Lower lobe of right lung (tissue), 2 donors: ENCODE data around the gene COL18A1. TPM values are rescaled to one million over a fixed set of nuclear protein-coding genes. Genes with fewer than 3 reads are reported as not detected.

ENCODE experiments used
- ATAC-seq, 2 donors: fragments of 200-7000 bp; cut with Tn5 transposase; one replicate each; pipeline ENCODE4 v1.9.1; 2020 to 2022; ENCODE audit warnings: mild to moderate bottlenecking in 2 of 2, moderate library complexity in 2 of 2
- DNase-seq: peaks from one replicate; pipeline ENCODE4 v3.0.0-alpha.2; 2020
- H3K27ac ChIP-seq: fragments of 200-600 bp; one replicate; pipeline ENCODE4 v1.8.0; 2022
- H3K27me3 ChIP-seq: fragments of 200-600 bp; one replicate; pipeline ENCODE4 v1.8.0; 2022; ENCODE audit warnings: low read depth
- H3K36me3 ChIP-seq: fragments of 200-600 bp; one replicate; pipeline ENCODE4 v1.8.0; 2022; ENCODE audit warnings: mild to moderate bottlenecking
- H3K4me1 ChIP-seq: fragments of 200-600 bp; one replicate; pipeline ENCODE4 v1.8.0; 2022
- H3K4me3 ChIP-seq: fragments of 200-600 bp; one replicate; pipeline ENCODE4 v1.8.0; 2022; ENCODE audit warnings: mild to moderate bottlenecking
- H3K9me3 ChIP-seq: fragments of 200-600 bp; one replicate; pipeline ENCODE4 v1.8.0; 2022
- intact Hi-C: fragments of 100-400 bp; cut with DNase I; formaldehyde crosslinking; loops from one replicate; pipeline ENCODE4 v1.11.0; 2022
- total RNA-seq: library from RNA; stranded (reverse); fragmentation: NEBNext Ultra II Directional; extraction: Animal tissue kit (Norgen Biotek cat#: 25700); gene quantifications from one replicate; pipeline ENCODE4 v1.2.1, GENCODE V29; 2021
- TF ChIP-seq, protein P1 (sequence below): fragments of 200-600 bp; IDR thresholded peaks from one replicate; pipeline ENCODE4 v1.8.0; 2022; ENCODE audit warnings: antibody characterized with exemption, mild to moderate bottlenecking
- donor health status: DM: no; HTN: yes; CAD: no; lungs with severe emphysema.

The COL18A1 gene
- total RNA-seq, 1 donor from 2014 or later: 45.1 TPM

DNA sequence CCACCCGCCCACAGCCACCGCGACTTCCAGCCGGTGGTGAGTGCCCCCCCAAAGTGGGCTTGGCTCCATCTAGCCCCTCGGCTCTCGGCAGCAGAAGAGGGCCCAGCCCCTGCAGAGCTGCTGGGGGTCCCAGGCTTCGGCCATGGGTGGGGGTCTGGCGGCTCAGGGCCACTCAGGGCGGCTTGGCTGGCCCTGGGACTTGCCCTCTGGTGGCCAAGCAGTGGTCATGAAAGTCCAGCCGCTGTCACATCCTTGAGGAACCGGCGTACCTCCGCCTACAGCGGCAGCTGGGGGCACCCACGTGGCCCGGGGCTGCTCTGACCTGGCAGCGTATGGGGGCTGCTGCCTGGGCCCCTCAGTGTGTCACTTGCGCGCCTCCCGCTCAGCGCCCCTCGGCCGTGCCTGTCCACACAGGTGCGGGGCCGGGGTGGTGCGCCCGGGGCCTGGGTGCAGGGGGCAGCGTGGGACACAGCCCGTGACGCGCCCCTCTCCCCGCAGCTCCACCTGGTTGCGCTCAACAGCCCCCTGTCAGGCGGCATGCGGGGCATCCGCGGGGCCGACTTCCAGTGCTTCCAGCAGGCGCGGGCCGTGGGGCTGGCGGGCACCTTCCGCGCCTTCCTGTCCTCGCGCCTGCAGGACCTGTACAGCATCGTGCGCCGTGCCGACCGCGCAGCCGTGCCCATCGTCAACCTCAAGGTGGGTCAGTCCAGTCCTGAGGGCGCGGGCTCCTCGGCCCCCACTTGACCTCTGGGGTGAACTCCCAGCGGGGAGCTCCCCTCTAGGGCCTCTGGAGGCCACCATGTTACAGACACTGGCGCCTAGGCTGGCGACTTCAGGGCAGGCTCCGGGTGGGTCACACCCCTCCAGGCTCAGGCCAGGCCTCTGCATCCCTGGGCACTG lies 104.9 kb downstream of the COL18A1 start:
- peak; percentile 46 for DNase-seq

DNA sequence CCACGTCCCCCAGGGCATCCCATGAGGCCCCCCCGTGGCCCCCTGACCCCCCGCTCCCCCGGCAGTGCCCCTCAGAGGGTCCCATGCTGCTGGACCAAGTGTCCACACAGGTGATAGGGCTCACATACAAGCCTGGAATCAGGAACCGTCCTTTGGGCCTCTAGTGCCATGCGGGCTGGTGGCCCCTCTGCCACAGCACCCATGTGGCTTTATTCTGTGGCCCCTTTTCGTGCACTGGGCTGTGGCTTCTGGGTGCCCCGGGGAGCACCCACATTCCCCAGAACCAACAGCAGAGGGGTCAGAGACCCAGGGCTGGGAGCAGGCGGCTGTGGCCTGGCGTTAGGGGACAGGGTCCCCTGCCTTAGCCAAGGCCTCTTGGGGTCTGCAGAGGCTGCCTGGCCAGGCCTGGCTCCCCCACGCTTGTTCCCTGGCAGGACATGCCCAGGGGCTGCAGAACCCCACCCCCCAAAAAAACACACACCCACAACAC lies 105.5 kb downstream of the COL18A1 start:
- TF ChIP-seq, protein P1, sequence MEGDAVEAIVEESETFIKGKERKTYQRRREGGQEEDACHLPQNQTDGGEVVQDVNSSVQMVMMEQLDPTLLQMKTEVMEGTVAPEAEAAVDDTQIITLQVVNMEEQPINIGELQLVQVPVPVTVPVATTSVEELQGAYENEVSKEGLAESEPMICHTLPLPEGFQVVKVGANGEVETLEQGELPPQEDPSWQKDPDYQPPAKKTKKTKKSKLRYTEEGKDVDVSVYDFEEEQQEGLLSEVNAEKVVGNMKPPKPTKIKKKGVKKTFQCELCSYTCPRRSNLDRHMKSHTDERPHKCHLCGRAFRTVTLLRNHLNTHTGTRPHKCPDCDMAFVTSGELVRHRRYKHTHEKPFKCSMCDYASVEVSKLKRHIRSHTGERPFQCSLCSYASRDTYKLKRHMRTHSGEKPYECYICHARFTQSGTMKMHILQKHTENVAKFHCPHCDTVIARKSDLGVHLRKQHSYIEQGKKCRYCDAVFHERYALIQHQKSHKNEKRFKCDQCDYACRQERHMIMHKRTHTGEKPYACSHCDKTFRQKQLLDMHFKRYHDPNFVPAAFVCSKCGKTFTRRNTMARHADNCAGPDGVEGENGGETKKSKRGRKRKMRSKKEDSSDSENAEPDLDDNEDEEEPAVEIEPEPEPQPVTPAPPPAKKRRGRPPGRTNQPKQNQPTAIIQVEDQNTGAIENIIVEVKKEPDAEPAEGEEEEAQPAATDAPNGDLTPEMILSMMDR: no peak
- DNase-seq (no peak), ATAC-seq (no peak)
- H3K36me3 ChIP-seq: peaks cover 41% of the 10 kb centered on the region
- no peaks in the 10 kb centered on the region for H3K27me3 ChIP-seq
- no peak overlapping the region for H3K27ac ChIP-seq
- peaks cover 10% of the 10 kb centered on the region for H3K4me1 ChIP-seq
- no peak overlapping the region for H3K4me3 ChIP-seq
- no peaks in the 10 kb centered on the region for H3K9me3 ChIP-seq
- intact Hi-C loops: no loop called here

More for the DNA sequence above, 104.9 kb downstream of the COL18A1 start:
- H3K36me3 ChIP-seq: peaks cover 40% of the 10 kb centered on the region
- TF ChIP-seq, protein P1: no peak
- no peak overlapping the region for H3K4me3 ChIP-seq
- intact Hi-C loops: no loop called here
- peaks cover 10% of the 10 kb centered on the region for H3K4me1 ChIP-seq
- no peaks in the 10 kb centered on the region for H3K27me3 ChIP-seq
- no peak for ATAC-seq
- no peak overlapping the region for H3K27ac ChIP-seq
- H3K9me3 ChIP-seq: no peaks in the 10 kb centered on the region

DNA sequence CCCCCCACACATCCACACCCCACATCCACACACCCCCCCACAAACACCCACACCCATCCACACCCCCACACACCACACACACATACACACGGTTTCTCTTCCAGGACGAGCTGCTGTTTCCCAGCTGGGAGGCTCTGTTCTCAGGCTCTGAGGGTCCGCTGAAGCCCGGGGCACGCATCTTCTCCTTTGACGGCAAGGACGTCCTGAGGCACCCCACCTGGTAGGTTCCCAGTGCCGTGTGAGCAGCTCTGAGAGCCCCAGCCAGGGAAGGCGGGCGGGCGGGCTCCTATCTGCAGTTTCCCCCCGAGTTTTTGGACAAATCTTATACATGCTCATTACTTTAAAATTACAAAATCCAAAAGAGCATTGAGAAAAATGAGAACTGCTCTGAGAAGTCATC lies 106.0 kb downstream of the COL18A1 start:
- Histone ChIP-seq H3K4me1 (peaks cover 10% of the 10 kb centered on the region), H3K27ac (no peak overlapping the region), H3K36me3 (peaks cover 41% of the 10 kb centered on the region), H3K9me3 (no peaks in the 10 kb centered on the region), H3K27me3 (no peaks in the 10 kb centered on the region), H3K4me3 (no peak overlapping the region)
- intact Hi-C loops: no loop called here
- TF ChIP-seq, protein P1: no peak
- no peak for ATAC-seq
- DNase-seq: peak; percentile 34

DNA sequence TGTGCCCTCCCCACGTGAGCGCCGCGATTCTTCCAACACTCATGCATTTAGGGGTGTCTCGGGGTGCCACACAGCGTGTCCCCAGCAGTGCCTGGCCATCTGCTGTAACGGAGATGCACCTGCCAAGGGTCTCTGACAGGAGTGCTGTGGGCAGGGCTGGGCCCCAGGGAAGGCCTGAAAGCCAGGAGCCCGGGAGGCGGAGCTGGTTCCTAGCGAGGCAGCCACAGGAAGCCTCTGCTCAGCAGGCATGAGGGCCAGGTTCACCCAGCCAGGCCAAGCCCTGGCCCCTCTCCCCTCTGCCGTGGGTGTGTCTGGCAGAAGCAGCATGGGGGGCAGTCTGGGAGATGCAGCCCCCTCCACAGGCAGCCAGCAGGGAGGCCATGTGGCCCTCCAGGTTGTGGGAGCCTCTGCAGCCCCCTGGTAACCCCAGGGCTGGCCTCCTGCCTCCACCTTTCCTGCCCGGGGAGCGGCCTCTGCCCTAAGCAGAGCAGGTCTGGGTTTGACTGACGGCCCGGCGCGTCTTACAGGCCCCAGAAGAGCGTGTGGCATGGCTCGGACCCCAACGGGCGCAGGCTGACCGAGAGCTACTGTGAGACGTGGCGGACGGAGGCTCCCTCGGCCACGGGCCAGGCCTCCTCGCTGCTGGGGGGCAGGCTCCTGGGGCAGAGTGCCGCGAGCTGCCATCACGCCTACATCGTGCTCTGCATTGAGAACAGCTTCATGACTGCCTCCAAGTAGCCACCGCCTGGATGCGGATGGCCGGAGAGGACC lies 106.9 kb downstream of the COL18A1 start:
- no peaks in the 10 kb centered on the region for H3K27me3 ChIP-seq
- intact Hi-C loops: no loop called here
- no peaks in the 10 kb centered on the region for H3K9me3 ChIP-seq
- DNase-seq (peak; percentile 44), ATAC-seq (no peak)
- H3K27ac ChIP-seq: no peak overlapping the region
- peaks cover 10% of the 10 kb centered on the region for H3K4me1 ChIP-seq
- H3K4me3 ChIP-seq: no peak overlapping the region
- H3K36me3 ChIP-seq: peaks cover 41% of the 10 kb centered on the region
- TF ChIP-seq, protein P1: no peak

DNA sequence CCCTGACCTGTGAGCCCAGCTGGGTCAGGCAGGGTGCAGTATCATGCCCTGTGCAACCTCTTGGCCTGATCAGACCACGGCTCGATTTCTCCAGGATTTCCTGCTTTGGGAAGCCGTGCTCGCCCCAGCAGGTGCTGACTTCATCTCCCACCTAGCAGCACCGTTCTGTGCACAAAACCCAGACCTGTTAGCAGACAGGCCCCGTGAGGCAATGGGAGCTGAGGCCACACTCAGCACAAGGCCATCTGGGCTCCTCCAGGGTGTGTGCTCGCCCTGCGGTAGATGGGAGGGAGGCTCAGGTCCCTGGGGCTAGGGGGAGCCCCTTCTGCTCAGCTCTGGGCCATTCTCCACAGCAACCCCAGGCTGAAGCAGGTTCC lies 107.6 kb downstream of the COL18A1 start:
- intact Hi-C loops: no loop called here
- no peaks in the 10 kb centered on the region for H3K9me3 ChIP-seq
- DNase-seq (peak; percentile 42), ATAC-seq (no peak)
- peak overlapping the region; percentile 64 for H3K27ac ChIP-seq
- TF ChIP-seq, protein P1: no peak
- H3K4me3 ChIP-seq: no peak overlapping the region
- H3K4me1 ChIP-seq: peaks cover 10% of the 10 kb centered on the region
- no peaks in the 10 kb centered on the region for H3K27me3 ChIP-seq
- H3K36me3 ChIP-seq: peaks cover 41% of the 10 kb centered on the region
